CD4-positive, alpha-beta T cell treated with Interleukin-6 for 4 hours (primary cell): ENCODE measurements around the gene PPP1R26.
"Not testable (repeated sequence)": the region's sequence is repeated elsewhere in the genome, so short reads cannot be mapped to it uniquely, and the experiment has no call there.

ENCODE experiments used
- DNase-seq: peaks from one replicate; pipeline ENCODE4 v3.0.0-alpha.2; 2020; ENCODE audit warnings: mixed read lengths

Gene PPP1R26

GRCh38 chr9:135505406-135506187 is 26.0 kb downstream of the PPP1R26 start:
- no peak for DNase-seq

GRCh38 chr9:135506327-135507103 is 26.9 kb downstream of the PPP1R26 start:
- no peak for DNase-seq

- no peak for DNase-seq
Observed at GRCh38 chr9:135507104-135508035, 27.8 kb downstream of the PPP1R26 start.

GRCh38 chr9:135508211-135508820 is 28.7 kb downstream of the PPP1R26 start:
- DNase-seq = no peak

- no peak for DNase-seq
Observed at GRCh38 chr9:135509458-135509857, 29.9 kb downstream of the PPP1R26 start.

- no peak for DNase-seq
Observed at GRCh38 chr9:135512241-135512603, 32.6 kb downstream of the PPP1R26 start.

GRCh38 chr9:135512904-135513303 is 33.3 kb downstream of the PPP1R26 start:
- no peak for DNase-seq

- DNase-seq = no peak
Observed at GRCh38 chr9:135513351-135513846, 33.8 kb downstream of the PPP1R26 start.

GRCh38 chr9:135513906-135514305 is 34.3 kb downstream of the PPP1R26 start:
- DNase-seq = not testable (repeated sequence)

- no peak for DNase-seq
Observed at GRCh38 chr9:135514342-135515082, 34.9 kb downstream of the PPP1R26 start.

- no peak for DNase-seq
Observed at GRCh38 chr9:135515083-135515951, 35.7 kb downstream of the PPP1R26 start.

- DNase-seq = no peak
Observed at GRCh38 chr9:135516132-135516860, 36.7 kb downstream of the PPP1R26 start.

- DNase-seq = no peak
Observed at GRCh38 chr9:135517407-135517822, 37.8 kb downstream of the PPP1R26 start.

- no peak for DNase-seq
Observed at GRCh38 chr9:135519179-135519971, 39.8 kb downstream of the PPP1R26 start.

- no peak for DNase-seq
Observed at GRCh38 chr9:135520916-135521607, 41.5 kb downstream of the PPP1R26 start, which contains the start of gene LCN1. LCN1 (plus strand) TSS chr9:135521440; CDS start chr9:135521498, 58 bp downstream.

- no peak for DNase-seq
Observed at GRCh38 chr9:135521608-135522095, 42.1 kb downstream of the PPP1R26 start.

GRCh38 chr9:135522137-135522877 is 42.7 kb downstream of the PPP1R26 start:
- no peak for DNase-seq
